Measurements from ENCODE around the gene PRRT1. TPM values are rescaled to one million over a fixed set of nuclear protein-coding genes. Genes with fewer than 3 reads are reported as not detected.

PRRT1 gene
- total RNA-seq, 1 donor from 2014 or later: not detected

DNA sequence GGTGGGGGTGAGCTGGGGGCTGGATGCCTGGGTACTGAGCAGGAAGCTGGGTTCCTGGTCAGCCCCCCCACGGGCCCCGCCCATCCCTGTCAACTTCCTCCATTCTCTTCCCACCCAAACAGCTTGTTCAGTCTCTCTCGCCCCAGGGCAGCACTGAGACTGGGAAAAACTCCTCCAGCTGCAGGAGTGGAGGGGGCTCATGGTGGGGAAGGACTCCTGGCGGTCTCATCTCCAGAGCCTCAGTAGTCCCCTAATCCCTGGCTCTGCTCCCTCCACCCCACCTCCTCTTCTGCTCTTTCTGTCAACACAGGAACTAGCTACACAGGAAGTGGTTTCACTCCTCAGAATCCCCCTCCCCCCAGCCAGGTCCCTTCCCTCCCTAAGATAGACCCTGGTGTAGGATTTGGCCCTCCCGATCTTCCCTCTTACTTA is 40.9 kb upstream of the PRRT1 start, which contains the start of gene GPSM3:
Gene GPSM3 (minus strand): TSS at position 36 of the 432 bp plus-strand sequence. CDS start 130 bp downstream, outside the sequence.
- H3K4me1 Mint-ChIP-seq: peaks cover 58% of the 10 kb centered on the region
- DNase-seq (ENCODE audit: low spot score): no peak
- Histone ChIP-seq H3K4me2 (peak within 1 kb of the TSS; percentile 50), H3K79me2 (ENCODE audit: low read depth) (peaks cover 34% of the 10 kb centered on the region), H4K20me1 (ENCODE audit: low read depth) (peaks cover 13% of the 10 kb centered on the region), H3K36me3 (no peaks in the 10 kb centered on the region), H3K27me3 (no peaks in the 10 kb centered on the region), H3K9me3 (ENCODE audit: low read depth) (no peaks in the 10 kb centered on the region), H3K4me1 (peaks cover 32% of the 10 kb centered on the region), H3F3A (ENCODE audit: low read depth) (peaks cover 45% of the 10 kb centered on the region), H3K4me3 (no peak within 1 kb of the TSS), H2AFZ (replicated peaks) (no peak within 1 kb of the TSS), H3K27ac (no peak within 1 kb of the TSS), H3K9ac (no peak within 1 kb of the TSS)
- no peak for TF ChIP-seq EZH2 (IDR thresholded peaks at IDR 0.05)
- no peak for TF ChIP-seq EZH2phosphoT487 (IDR thresholded peaks at IDR 0.05)
- TF ChIP-seq, protein P1, sequence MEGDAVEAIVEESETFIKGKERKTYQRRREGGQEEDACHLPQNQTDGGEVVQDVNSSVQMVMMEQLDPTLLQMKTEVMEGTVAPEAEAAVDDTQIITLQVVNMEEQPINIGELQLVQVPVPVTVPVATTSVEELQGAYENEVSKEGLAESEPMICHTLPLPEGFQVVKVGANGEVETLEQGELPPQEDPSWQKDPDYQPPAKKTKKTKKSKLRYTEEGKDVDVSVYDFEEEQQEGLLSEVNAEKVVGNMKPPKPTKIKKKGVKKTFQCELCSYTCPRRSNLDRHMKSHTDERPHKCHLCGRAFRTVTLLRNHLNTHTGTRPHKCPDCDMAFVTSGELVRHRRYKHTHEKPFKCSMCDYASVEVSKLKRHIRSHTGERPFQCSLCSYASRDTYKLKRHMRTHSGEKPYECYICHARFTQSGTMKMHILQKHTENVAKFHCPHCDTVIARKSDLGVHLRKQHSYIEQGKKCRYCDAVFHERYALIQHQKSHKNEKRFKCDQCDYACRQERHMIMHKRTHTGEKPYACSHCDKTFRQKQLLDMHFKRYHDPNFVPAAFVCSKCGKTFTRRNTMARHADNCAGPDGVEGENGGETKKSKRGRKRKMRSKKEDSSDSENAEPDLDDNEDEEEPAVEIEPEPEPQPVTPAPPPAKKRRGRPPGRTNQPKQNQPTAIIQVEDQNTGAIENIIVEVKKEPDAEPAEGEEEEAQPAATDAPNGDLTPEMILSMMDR (IDR thresholded peaks at IDR 0.05): no peak
- H3K36me3 Mint-ChIP-seq: peaks cover 3% of the 10 kb centered on the region
- H3K4me3 Mint-ChIP-seq: peak within 1 kb of the TSS; percentile 72
- peak within 1 kb of the TSS; percentile 91 for H3K27ac Mint-ChIP-seq
- H3K9me3 Mint-ChIP-seq: no peaks in the 10 kb centered on the region
- H3K27me3 Mint-ChIP-seq (ENCODE audit: insufficient read depth, low read depth): peaks cover 5% of the 10 kb centered on the region

DNA sequence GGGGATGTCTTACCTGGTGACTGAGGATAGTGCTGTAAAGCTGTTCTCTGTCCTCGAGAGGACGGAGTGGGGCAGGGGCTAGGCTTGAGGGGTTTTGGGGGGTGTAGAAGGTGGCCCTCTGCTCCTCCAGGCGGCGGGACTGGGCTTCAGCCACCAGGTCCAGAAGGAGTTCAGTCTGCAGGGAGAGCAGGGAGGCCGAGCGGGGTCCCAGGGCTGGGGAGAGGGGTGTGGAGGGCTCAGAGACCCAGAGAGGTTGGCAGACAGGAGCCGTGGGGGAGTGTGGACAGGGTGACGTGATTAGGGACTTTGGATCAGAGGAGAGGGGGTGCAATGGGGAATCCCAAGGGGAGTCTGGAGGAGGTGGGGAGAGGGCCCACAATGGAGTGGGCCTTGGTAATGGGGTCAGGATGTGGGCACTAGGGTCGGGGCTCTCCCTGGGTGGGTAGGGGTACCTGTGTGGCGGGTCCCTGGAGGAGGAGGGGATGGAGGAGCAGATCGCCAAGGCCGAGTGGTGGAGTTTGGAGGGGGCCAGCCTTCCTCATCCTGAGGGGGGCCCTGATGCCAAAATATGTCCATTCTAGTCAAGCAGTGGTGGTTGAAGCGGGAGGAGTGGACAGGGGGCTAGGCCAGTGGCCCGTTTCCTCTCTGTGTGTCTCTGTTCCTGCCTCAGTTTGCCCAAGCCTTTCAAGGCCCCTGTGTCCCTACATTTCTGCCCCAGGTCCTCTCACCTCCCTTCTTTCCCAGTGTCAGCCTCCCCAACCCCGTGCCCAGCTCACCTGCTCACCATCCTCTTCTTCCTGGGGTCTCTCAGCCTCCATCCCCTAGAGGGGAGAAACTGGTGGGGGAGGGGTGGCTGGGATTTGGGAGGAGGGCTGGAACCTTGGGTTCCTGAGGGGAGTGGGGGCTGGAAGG is 40.2 kb upstream of the PRRT1 start:
- no peak overlapping the region for H2AFZ ChIP-seq (replicated peaks)
- Mint-ChIP-seq H3K36me3 (peaks cover 9% of the 10 kb centered on the region), H3K4me3 (peak overlapping the region; percentile 72), H3K4me1 (peaks cover 61% of the 10 kb centered on the region), H3K9me3 (no peaks in the 10 kb centered on the region), H3K27ac (peak overlapping the region; percentile 90), H3K27me3 (ENCODE audit: insufficient read depth, low read depth) (peaks cover 5% of the 10 kb centered on the region)
- H3K9me3 ChIP-seq (ENCODE audit: low read depth): no peaks in the 10 kb centered on the region
- H3K27me3 ChIP-seq: no peaks in the 10 kb centered on the region
- peaks cover 29% of the 10 kb centered on the region for H3K4me1 ChIP-seq
- H3F3A ChIP-seq (ENCODE audit: low read depth): peaks cover 47% of the 10 kb centered on the region
- H3K79me2 ChIP-seq (ENCODE audit: low read depth): peaks cover 36% of the 10 kb centered on the region
- no peak for DNase-seq (ENCODE audit: low spot score)
- H3K9ac ChIP-seq: no peak overlapping the region
- H4K20me1 ChIP-seq (ENCODE audit: low read depth): peaks cover 19% of the 10 kb centered on the region
- TF ChIP-seq, protein P1 (IDR thresholded peaks at IDR 0.05): no peak
- no peak for TF ChIP-seq EZH2 (IDR thresholded peaks at IDR 0.05)
- TF ChIP-seq EZH2phosphoT487 (IDR thresholded peaks at IDR 0.05): no peak
- no peak overlapping the region for H3K4me3 ChIP-seq
- H3K27ac ChIP-seq: no peak overlapping the region
- peak overlapping the region; percentile 50 for H3K4me2 ChIP-seq
- no peaks in the 10 kb centered on the region for H3K36me3 ChIP-seq

DNA sequence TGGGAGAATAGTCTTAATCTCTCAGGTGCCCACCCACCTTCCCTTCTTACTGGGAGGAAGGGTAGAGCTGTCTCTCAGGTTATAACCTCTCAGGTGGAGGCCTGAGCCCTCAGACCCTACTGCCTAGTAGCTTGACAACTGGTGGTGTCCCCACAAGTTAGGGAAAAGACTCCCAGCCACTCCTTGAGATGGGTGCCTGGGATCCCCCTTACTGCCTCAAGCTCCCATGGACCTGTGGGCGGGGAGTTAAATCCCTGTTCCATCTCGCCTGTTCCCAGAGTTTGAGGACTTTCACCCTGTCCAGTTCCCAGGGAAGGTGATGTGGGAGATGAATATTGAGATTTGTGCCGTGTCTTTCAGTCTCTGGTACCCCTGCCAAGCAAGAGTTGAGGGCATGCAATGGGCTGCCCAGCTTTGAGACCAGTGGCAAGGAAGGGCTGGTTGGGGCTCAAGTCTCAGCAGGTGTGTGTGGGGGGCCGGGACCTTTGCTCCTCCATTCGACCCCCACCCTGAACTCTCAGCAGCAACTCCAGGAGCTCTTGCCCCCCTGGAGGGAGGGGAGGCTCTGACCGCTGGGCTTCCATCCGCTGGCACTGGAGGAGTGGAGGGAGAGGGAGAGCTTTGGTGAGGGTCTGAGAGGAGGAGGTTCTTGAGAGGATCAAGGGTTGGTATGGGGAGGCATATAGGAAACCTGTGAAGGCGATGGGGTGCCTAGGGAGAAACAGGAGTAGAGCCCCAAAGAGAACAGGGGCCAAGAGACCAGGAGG is 39.4 kb upstream of the PRRT1 start:
- DNase-seq (ENCODE audit: low spot score): no peak
- Histone ChIP-seq H2AFZ (replicated peaks) (no peak overlapping the region), H3F3A (ENCODE audit: low read depth) (peaks cover 50% of the 10 kb centered on the region), H3K27ac (peak overlapping the region; percentile 78), H3K4me3 (peak overlapping the region; percentile 88), H3K27me3 (no peaks in the 10 kb centered on the region), H3K36me3 (no peaks in the 10 kb centered on the region), H3K4me2 (peak overlapping the region; percentile 99), H3K4me1 (peaks cover 24% of the 10 kb centered on the region), H3K79me2 (ENCODE audit: low read depth) (peaks cover 36% of the 10 kb centered on the region), H3K9ac (no peak overlapping the region), H3K9me3 (ENCODE audit: low read depth) (no peaks in the 10 kb centered on the region), H4K20me1 (ENCODE audit: low read depth) (peaks cover 23% of the 10 kb centered on the region)
- Mint-ChIP-seq H3K27ac (peak overlapping the region; percentile 90), H3K9me3 (no peaks in the 10 kb centered on the region), H3K4me3 (peak overlapping the region; percentile 72), H3K36me3 (peaks cover 15% of the 10 kb centered on the region), H3K27me3 (ENCODE audit: insufficient read depth, low read depth) (peaks cover 8% of the 10 kb centered on the region), H3K4me1 (peaks cover 61% of the 10 kb centered on the region)
- no peak for TF ChIP-seq EZH2phosphoT487 (IDR thresholded peaks at IDR 0.05)
- TF ChIP-seq EZH2 (IDR thresholded peaks at IDR 0.05): no peak
- TF ChIP-seq, protein P1 (IDR thresholded peaks at IDR 0.05): no peak
